Stimulated activated effector memory CD8-positive, alpha-beta T cell treated with anti-CD3 and anti-CD28 coated beads, Interleukin-12 subunit alpha, Interleukin-12 subunit beta, amount 100 ng/mL, for 72 hours (primary cell): ENCODE data around the gene CDC25C.
"Not testable (repeated sequence)": the region's sequence is repeated elsewhere in the genome, so short reads cannot be mapped to it uniquely, and the experiment has no call there.

Experiments used
- ATAC-seq: fragments of 150-1000 bp; cut with Tn5 transposase; 2 replicates; pipeline ENCODE4 v1.10.0; 2021
- DNase-seq, 2 donors: peaks; one replicate each; pipeline ENCODE4 v3.0.0; 2021 to 2022; ENCODE audit warnings: low spot score in 2 of 2
- H3K27ac Mint-ChIP-seq: one replicate; pipeline ENCODE4 v1.8.0; 2022; ENCODE audit warnings: mild to moderate bottlenecking, mixed read lengths
- H3K36me3 Mint-ChIP-seq: one replicate; pipeline ENCODE4 v1.8.0; 2022; ENCODE audit warnings: mild to moderate bottlenecking, mixed read lengths
- H3K4me1 Mint-ChIP-seq: one replicate; pipeline ENCODE4 v1.8.0; 2022; ENCODE audit warnings: mixed read lengths
- H3K4me3 Mint-ChIP-seq: one replicate; pipeline ENCODE4 v1.8.0; 2022; ENCODE audit warnings: mild to moderate bottlenecking, mixed read lengths
- H3K9me3 Mint-ChIP-seq: one replicate; pipeline ENCODE4 v1.8.0; 2022; ENCODE audit warnings: mixed read lengths

Gene CDC25C

DNA sequence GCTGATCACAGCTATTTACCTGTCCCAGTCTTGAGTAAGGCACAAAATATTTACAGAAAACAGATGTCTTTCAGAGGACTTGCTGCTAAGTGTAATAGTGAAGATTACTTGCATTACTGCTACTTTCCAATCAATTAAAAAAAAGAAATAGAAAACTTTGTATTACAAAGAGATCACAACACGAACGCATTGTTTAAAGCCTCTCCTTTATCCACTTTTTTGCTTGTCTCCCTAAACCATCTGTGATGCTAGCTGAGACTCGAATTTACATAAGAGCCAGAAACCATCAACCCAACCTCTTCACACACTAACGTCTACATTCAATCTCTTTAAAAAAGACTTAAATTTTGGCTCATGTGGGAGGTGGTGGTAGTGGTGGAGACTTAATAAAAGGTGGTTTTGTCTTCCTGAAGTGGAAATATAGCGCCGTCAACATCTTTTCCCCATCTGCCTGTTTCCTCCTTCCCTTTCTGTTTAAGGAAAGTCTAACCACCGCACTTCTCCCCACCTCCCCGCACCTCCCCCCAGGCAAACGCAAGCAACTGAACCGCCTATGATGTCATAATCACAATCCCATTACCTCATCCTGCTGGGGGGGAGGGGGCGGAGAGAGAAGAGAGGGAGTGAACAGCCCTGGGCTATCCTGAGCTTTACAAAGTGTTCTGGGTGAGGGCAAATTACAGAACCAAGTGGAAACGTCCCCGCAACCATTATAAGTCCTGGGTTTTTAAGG, 5.5 kb upstream of the CDC25C start:
- no peak for DNase-seq
- H3K4me1 Mint-ChIP-seq, result peaks cover 44% of the 10 kb centered on the region
- H3K4me3 Mint-ChIP-seq, result peak overlapping the region; percentile 86
- no peaks in the 10 kb centered on the region for H3K9me3 Mint-ChIP-seq
- H3K36me3 Mint-ChIP-seq, result peaks cover 45% of the 10 kb centered on the region
- ATAC-seq, result peak; percentile 46
- peak overlapping the region; percentile 100 for H3K27ac Mint-ChIP-seq

DNA sequence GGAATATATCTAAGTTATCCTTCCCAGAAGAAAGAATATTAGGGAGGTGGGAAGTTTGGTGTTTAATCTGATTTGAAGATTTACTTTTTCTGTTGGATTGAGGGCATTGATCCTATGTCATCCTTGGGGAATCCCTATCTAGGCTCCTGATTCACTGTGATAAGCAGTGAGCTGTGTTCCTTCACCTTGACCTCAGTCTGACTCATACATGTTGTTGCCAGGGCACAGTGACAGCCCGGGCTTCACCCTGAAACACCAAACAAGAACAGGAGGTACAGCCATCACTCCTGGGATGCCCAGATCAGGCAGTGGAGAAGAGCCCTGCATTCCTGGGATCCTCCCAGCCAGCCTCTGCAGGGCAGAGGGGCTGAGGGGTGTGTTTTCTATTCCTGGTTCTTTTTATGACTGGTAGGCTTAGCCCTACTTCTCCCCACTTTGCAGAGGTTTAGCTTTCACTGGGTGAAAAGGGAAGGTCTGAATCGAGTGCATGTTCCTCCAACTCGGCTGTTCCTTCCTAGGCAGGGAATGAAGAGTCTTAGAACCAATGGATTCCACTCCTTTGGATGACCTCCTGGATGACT, 3.4 kb upstream of the CDC25C start:
- Mint-ChIP-seq H3K4me1 (peaks cover 44% of the 10 kb centered on the region), H3K9me3 (no peaks in the 10 kb centered on the region), H3K27ac (no peak overlapping the region), H3K4me3 (no peak overlapping the region), H3K36me3 (peaks cover 30% of the 10 kb centered on the region)
- no peak for DNase-seq
- no peak for ATAC-seq

DNA sequence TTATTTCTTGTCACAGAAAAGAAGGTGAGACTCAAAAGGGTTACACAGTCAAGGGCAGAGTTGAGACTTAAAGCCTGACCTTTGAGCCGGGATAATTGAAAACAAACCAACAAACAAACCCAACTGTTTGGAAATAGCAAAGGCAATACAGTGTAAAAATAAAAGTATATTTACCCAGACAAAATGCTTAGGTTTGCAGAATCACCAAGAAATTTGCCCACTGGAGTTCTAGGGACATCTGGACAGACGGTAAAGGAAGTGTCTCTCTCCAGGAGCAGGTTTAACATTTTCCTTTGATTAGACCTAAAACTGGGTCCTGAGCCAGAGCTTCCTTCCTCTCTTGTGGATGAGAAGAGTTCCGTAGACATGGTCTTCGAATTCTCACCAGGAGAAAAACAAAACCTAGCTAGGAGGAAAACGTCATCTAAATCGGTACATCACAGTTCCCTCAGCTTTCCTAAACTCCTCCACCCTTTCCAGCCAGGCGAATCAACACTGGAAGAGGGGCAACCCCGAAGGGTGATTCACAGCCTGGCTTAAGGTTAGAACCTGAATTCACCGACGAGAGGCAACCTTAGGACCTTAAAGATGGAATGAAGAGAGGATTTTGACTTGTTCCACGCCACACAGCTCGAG, 673 bp downstream of the CDC25C start:
- peak overlapping the region; percentile 83 for H3K4me3 Mint-ChIP-seq
- DNase-seq, result no peak
- no peaks in the 10 kb centered on the region for H3K9me3 Mint-ChIP-seq
- peak overlapping the region; percentile 80 for H3K27ac Mint-ChIP-seq
- no peaks in the 10 kb centered on the region for H3K36me3 Mint-ChIP-seq
- H3K4me1 Mint-ChIP-seq, result peaks cover 21% of the 10 kb centered on the region
- ATAC-seq, result no peak

- not testable (repeated sequence) for H3K36me3 Mint-ChIP-seq, ATAC-seq, H3K27ac Mint-ChIP-seq, H3K9me3 Mint-ChIP-seq, DNase-seq, H3K4me1 Mint-ChIP-seq, H3K4me3 Mint-ChIP-seq
Measured at GRCh38 chr5:138318211-138318610, 13.4 kb downstream of the CDC25C start.

DNA sequence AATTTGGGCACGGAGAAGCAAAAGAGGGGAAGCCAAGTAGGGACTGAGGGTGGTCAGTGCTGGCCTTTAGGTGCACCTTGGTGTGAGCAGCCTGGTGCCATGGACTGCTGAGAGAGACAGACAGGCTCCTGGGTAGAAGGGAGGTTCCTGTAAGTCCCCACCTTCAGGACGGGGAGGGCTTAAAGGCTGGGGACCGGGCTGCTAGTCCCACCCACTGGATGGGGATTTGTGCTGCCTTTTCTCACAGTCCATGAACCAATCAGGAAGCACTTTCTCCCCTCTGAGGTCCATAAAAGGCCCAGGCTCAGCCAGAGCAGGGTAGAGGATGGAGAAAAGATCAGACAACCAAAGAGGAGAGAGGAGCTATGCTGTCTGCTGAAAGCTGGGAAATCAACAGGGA, 15.2 kb downstream of the CDC25C start:
- Mint-ChIP-seq H3K4me3 (no peak overlapping the region), H3K9me3 (no peaks in the 10 kb centered on the region), H3K4me1 (no peaks in the 10 kb centered on the region), H3K27ac (no peak overlapping the region), H3K36me3 (no peaks in the 10 kb centered on the region)
- DNase-seq, result no peak
- no peak for ATAC-seq

GRCh38 chr5:138315751-138316278, 15.8 kb downstream of the CDC25C start:
- H3K4me1 Mint-ChIP-seq, result no peaks in the 10 kb centered on the region
- H3K9me3 Mint-ChIP-seq, result no peaks in the 10 kb centered on the region
- no peaks in the 10 kb centered on the region for H3K36me3 Mint-ChIP-seq
- DNase-seq (no peak), ATAC-seq (no peak)
- no peak overlapping the region for H3K4me3 Mint-ChIP-seq
- no peak overlapping the region for H3K27ac Mint-ChIP-seq

DNA sequence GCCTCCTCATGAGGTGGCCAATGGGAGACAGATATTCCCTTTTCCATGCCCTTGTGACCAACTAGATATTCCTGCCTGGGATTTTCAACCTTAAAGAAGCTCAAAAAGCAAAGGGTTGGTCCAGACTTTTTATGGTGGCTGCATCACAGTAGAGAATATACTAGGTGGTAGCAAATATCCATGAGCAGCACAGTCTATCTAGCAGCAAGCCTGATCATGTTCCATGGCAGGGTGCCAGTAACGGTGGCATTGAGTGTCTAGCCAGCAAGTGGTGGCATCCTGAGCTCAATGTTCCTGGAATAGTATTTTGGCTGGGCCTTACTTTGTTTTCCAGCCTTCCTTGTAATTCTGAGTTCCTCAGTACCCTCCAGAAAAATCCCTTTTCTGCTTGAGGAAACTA, 25.8 kb downstream of the CDC25C start:
- no peak overlapping the region for H3K27ac Mint-ChIP-seq
- ATAC-seq, result no peak
- H3K36me3 Mint-ChIP-seq, result no peaks in the 10 kb centered on the region
- no peaks in the 10 kb centered on the region for H3K4me1 Mint-ChIP-seq
- no peaks in the 10 kb centered on the region for H3K9me3 Mint-ChIP-seq
- no peak overlapping the region for H3K4me3 Mint-ChIP-seq
- DNase-seq, result no peak

- Mint-ChIP-seq H3K4me1 (no peaks in the 10 kb centered on the region), H3K4me3 (no peak overlapping the region), H3K36me3 (no peaks in the 10 kb centered on the region), H3K9me3 (no peaks in the 10 kb centered on the region), H3K27ac (no peak overlapping the region)
- ATAC-seq (no peak), DNase-seq (no peak)
Measured at GRCh38 chr5:138303372-138303771, 28.2 kb downstream of the CDC25C start.

DNA sequence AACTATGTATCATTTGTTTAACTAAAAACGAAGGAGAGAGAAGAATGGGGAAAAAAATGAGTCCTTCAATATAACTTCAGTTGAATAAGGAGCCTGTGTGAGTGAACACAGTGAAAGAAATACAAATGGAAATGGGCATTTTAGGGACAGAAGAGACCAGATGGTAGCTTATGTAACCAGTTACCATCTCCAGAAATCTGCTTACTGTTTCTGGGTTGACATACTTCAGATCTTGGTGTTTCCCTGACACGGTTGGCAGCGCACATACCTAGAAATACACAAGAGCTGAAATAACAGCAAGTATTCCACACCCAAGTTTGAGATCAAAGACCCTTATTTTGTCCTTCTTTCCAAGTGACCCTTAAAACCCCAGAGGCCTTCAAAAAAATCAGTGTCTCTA, 42.3 kb downstream of the CDC25C start:
- no peaks in the 10 kb centered on the region for H3K9me3 Mint-ChIP-seq
- peaks cover 4% of the 10 kb centered on the region for H3K36me3 Mint-ChIP-seq
- DNase-seq (no peak), ATAC-seq (no peak)
- no peak overlapping the region for H3K4me3 Mint-ChIP-seq
- no peak overlapping the region for H3K27ac Mint-ChIP-seq
- no peaks in the 10 kb centered on the region for H3K4me1 Mint-ChIP-seq

DNA sequence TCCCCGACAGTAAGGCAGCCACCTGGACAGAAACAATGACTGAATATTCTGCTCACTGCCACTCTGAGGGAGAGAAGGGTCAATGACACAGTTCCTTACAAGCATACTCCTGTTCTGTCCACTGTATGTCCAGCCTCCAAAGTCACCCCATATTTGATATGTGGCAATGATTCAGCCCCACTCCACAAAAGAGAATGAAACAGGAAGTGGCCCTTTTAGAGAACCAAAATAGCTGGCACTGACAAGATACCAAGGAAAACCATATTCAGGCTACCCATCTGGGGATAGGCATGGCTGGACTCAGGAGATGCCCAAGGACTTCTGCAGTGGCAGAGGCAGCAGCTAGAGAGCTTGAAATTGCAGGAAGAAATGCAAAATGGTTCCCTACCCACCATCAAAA, 44.4 kb downstream of the CDC25C start:
- DNase-seq (no peak), ATAC-seq (no peak)
- H3K4me1 Mint-ChIP-seq, result no peaks in the 10 kb centered on the region
- peaks cover 2% of the 10 kb centered on the region for H3K36me3 Mint-ChIP-seq
- H3K27ac Mint-ChIP-seq, result no peak overlapping the region
- H3K9me3 Mint-ChIP-seq, result no peaks in the 10 kb centered on the region
- H3K4me3 Mint-ChIP-seq, result no peak overlapping the region

DNA sequence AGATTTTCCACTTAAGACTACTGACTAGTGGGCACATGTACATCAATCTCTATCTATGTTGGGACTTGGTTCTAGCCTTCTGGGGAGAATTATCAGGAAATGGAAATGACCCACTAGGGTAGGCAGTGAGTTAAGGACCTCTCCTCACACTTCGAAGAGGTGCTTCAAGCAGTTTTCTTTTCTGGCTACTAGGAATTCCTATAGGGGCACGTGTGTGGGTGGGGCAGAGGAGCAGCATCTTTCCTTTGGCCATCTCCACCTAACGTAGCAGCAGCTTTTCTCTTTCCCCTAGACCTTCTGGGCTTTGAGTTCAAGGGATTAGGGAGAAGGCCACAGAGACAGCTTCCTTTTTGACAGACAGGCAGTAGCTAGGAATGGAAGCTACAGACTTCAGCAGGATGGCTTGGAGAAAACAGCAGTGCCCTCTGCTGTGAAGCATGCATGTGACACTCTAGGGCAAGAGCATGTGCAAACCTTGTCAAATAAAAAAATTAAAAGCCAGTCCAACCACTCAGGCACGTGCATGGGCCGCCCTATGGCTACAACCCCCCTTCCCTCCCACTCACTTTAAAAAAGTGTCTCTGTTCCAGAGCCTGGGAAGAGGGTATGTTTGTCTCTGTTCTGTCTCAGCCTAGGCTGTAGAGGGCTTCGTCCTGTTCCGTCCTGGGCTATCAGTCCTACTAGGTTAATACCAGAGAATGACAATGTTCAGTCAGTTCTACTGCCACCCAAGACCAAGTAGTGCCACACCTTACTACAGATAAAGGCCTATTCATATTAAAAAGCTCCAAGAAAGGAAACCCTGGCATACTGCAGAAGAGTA, 48.5 kb downstream of the CDC25C start:
- no peak for DNase-seq
- Mint-ChIP-seq H3K27ac (no peak overlapping the region), H3K4me3 (no peak overlapping the region), H3K4me1 (no peaks in the 10 kb centered on the region), H3K36me3 (no peaks in the 10 kb centered on the region), H3K9me3 (no peaks in the 10 kb centered on the region)
- peak; percentile 55 for ATAC-seq

DNA sequence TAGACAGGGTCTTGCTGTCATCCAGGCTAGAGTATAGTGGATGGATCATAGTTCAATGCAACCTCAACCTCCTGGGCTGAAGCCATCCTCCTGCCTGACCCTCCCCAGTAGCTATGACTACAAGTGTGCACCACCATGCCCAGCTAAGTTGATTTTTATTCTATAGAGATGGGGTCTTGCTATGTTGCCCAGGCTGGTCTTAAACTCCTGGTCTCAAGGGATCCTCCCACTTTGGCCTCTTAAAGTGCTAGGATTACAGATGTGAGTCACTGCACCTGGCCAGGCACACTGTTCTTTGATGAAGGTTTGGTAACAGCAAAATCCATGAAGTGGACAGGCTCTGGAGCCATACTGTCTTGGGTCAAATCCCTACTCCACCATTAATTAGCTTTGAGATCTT, 50.7 kb downstream of the CDC25C start:
- Mint-ChIP-seq H3K27ac (no peak overlapping the region), H3K36me3 (no peaks in the 10 kb centered on the region), H3K9me3 (no peaks in the 10 kb centered on the region), H3K4me1 (no peaks in the 10 kb centered on the region), H3K4me3 (no peak overlapping the region)
- no peak for ATAC-seq
- no peak for DNase-seq

DNA sequence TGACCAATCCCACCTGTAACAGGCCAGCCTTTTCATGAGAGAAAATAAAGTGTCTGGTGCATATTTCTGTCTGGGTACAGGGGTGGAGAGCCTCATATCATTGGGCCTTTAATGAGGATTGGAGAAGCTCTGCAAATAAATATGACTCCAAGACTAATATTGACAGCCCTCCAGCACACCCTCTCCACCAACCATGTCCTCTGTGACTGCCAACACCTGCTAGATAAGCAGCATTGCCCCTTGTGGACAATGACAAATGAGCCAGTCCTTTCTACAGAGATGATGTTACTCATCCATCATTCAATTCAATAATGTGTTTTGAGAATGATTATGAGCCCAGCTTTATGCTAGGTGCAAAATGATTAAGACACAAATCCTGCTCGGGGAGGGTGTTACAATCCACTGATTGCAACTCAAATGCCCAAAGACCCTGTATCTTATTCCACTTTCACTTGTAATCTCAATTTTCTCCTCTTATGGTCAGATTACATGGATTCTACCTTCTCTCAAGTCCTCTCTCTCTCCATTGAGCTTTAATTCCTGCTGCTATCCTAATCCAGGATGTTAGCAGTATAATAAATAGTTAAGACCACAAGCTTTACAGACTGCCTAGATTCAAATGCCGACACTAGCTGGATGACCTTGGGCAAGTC, 55.1 kb downstream of the CDC25C start:
- Mint-ChIP-seq H3K36me3 (no peaks in the 10 kb centered on the region), H3K4me1 (peaks cover 10% of the 10 kb centered on the region), H3K9me3 (no peaks in the 10 kb centered on the region), H3K27ac (no peak overlapping the region), H3K4me3 (no peak overlapping the region)
- DNase-seq (no peak), ATAC-seq (peak; percentile 41)

DNA sequence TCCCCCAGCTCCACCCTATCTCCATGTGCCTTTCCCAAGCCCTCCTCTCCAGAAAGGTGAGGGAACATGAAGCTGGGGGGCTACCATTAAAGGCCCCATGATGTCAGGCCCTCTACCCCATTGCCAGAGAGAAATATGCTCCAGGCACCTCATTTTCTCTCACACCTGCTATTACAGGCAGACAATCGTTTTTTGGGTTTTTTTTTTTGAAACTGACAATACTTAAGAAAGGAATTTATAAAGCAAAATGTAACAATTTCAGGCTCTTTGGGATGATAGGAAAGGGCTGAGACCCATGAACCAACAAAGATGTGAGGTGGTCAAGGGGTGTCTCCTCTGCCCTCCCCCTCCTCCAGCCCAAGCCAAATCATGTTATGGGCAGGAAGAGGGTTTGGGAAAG, 55.7 kb downstream of the CDC25C start:
- peaks cover 10% of the 10 kb centered on the region for H3K4me1 Mint-ChIP-seq

GRCh38 chr5:138275379-138275782, 56.2 kb downstream of the CDC25C start:
- Mint-ChIP-seq H3K36me3 (no peaks in the 10 kb centered on the region), H3K9me3 (no peaks in the 10 kb centered on the region), H3K4me3 (no peak overlapping the region), H3K27ac (no peak overlapping the region), H3K4me1 (peaks cover 10% of the 10 kb centered on the region)
- DNase-seq, result no peak
- no peak for ATAC-seq

More for the DNA sequence above, 55.7 kb downstream of the CDC25C start:
- Mint-ChIP-seq H3K4me3 (no peak overlapping the region), H3K36me3 (no peaks in the 10 kb centered on the region), H3K27ac (no peak overlapping the region), H3K9me3 (no peaks in the 10 kb centered on the region)
- ATAC-seq (no peak), DNase-seq (no peak)
